GM10266 (cell line): ENCODE data around the gene ZNF587.
"Not testable (repeated sequence)": the region's sequence is repeated elsewhere in the genome, so short reads cannot be mapped to it uniquely, and the experiment has no call there.

Source experiments
- DNase-seq: peaks from one replicate; pipeline ENCODE4 v3.0.0; 2012; ENCODE audit errors: extremely low spot score
- CTCF ChIP-seq: IDR thresholded peaks from 2 replicates; pipeline ENCODE4 v1.5.1; 2012; ENCODE audit warnings: mild to moderate bottlenecking, low read depth; ENCODE audit not compliant: control insufficient read depth, insufficient read depth; ENCODE audit errors: missing control alignments

ZNF587 gene

GRCh38 chr19:57841122-57841763 is 8.4 kb upstream of the ZNF587 start:
- no peak for TF ChIP-seq CTCF
- no peak for DNase-seq

- not testable (repeated sequence) for DNase-seq
Observed at GRCh38 chr19:57847164-57847563, 2.5 kb upstream of the ZNF587 start.

DNA sequence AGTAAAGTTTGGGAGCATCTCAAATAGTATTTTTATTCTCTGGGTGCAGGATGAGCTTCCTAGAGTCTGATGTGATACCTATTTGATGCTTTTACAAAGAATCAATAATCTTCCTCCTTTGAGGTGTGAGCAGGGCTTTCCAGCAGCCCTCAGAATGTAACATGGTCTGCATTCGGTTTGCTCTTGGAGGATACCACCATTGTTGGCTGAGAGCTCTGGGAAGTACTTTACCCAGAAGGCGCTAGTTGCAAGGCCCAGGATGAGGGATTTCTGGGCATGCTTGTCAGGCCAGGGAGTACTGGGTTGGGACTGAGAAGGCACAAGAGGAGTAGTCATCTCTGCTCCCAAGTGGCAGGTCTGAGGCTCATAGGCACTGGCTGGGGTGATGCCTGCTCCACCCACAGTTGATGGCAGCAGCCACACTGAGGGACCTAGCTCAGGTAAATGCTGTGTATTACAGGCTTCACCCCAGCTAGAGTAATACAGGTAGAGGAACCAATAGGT is 445 bp upstream of the ZNF587 start:
- DNase-seq, result not testable (repeated sequence)

DNA sequence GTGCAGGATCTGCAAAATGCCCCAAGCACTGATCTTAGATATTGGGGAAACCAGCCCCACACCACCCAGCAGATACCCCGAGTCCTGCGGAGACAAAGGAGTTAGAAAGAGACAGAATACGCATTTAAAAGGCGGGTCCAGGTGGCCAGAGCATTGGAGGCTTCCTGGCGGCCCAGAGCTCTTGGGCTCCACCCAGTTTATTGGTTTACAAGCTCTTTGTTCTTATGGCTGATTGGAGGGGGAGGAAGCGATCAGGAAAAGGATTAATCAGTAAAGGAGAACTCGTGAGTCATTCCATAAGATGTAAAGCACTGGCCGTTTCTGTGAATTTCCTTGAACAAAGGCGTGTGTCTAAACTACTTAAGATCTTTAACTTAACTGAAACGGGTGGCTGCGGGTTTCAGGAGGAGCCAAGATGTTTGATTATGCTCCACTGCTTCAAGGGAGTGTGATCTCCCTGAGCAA is 926 bp downstream of the ZNF587 start:
- TF ChIP-seq CTCF, result no peak

DNA sequence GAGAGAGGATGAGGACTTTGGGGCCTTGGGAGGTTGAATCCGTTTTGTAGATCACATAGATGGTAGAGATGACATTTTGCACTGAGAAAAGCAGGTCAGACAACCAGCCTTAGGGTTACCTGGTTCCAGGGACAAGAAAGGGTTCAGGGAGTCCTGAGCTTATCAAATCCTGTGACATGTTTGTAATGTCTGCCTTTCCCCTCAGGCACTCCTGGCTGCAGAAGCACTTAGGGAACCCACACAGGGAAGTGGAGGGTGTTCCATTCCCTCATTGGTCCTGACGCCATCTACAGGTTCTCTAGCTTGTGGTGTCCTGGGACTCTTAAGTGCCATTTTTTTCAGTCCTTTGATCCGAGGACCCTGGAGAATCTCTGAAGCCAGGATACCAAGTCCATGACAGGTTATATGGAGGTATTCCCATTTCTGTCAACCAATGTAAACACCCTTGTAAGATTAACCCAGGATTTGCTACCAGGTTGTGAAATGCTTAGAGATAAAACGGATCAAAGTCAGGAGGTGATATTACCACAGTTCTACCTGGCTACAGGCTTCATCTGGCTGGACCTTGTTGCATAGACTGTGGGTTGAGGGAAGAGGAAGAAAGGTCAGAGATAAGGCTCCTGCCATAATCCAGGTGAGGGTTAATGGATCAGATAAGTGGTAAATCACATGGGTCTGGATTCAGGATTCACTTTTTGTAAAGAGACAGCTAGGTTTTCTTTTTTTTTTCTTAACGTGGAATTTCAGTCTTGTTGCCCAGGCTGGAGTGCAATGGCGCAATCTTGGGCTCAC is 2.3 kb downstream of the ZNF587 start:
- not testable (repeated sequence) for DNase-seq

More for the DNA sequence above, 926 bp downstream of the ZNF587 start:
- DNase-seq, result no peak

DNA sequence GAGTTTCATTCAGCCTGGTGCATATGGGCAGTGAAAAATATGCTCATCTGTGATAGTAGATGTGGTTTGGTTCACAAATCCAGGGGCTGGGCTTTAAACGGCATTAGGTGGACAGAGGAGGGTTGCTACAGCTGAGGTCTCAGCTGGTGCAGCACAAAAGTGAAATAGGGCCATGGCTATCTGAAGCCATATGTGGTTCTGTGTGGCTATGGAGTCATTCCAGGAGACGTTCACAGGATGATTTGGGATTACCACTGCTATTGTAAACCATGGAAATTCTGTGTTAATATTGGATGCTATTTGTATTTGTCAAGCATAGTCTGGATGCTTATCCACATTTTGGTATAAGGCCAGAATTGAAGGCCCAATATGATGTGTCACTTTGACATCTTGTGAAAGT is 4.5 kb downstream of the ZNF587 start:
- not testable (repeated sequence) for DNase-seq

DNA sequence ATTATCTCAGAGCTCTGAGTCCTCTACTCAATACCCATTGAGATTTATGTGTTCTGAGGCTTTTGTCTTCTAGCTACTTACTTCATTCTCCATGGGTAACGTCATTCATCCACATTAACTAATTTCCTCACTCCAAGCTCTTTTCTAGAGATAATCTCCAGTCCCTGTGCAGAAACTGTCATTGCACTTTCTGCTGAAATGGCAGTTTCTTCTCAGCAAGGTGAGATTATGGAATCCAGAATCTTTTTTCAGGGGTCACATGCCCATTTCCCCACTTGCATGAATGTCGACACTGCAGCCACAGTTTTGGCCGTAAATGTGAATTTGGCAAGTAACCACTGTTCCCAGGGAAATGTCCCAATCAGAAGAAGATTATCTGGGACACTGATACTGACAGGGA is 12.7 kb downstream of the ZNF587 start:
- DNase-seq, result not testable (repeated sequence)

GRCh38 chr19:57867868-57868492 is 18.3 kb downstream of the ZNF587 start:
- no peak for TF ChIP-seq CTCF

GRCh38 chr19:57869655-57870054 is 20.0 kb downstream of the ZNF587 start:
- DNase-seq, result not testable (repeated sequence)

More at GRCh38 chr19:57867868-57868492, 18.3 kb downstream of the ZNF587 start:
- DNase-seq, result no peak

- no peak for DNase-seq
- TF ChIP-seq CTCF, result no peak
Observed at GRCh38 chr19:57870225-57870624, 20.6 kb downstream of the ZNF587 start.
